DND-41 (cell line): ENCODE data around the gene SLC12A7.

ENCODE experiments used
- ATAC-seq: fragments of 200-7000 bp; cut with Tn5 transposase; 3 replicates; pipeline ENCODE4 v1.9.1; 2021; ENCODE audit warnings: low read depth; ENCODE audit not compliant: insufficient read depth
- DNase-seq: peaks from one replicate; pipeline ENCODE4 v3.0.0-alpha.2; 2020
- H2AFZ ChIP-seq: 2 replicates; pipeline ENCODE4 v1.6.0; 2012; ENCODE audit warnings: low read depth, low read length
- H3K27ac ChIP-seq: 2 replicates; pipeline ENCODE4 v1.5.1; 2012; ENCODE audit warnings: low read length, inconsistent platforms
- H3K27me3 ChIP-seq: fragments of 200-600 bp; sonication (generic); 2 replicates; pipeline ENCODE4 v1.6.0; 2012; ENCODE audit warnings: low read length, mild to moderate bottlenecking, inconsistent platforms; ENCODE audit not compliant: insufficient read depth, poor library complexity
- H3K36me3 ChIP-seq: 2 replicates; pipeline ENCODE4 v1.5.1; 2012; ENCODE audit warnings: low read length, inconsistent platforms; ENCODE audit not compliant: insufficient read depth
- H3K4me1 ChIP-seq: 2 replicates; pipeline ENCODE4 v1.5.1; 2012; ENCODE audit warnings: mild to moderate bottlenecking, low read length; ENCODE audit not compliant: insufficient read depth
- H3K4me2 ChIP-seq: 2 replicates; pipeline ENCODE4 v1.6.0; 2012; ENCODE audit warnings: mild to moderate bottlenecking, moderate library complexity, low read length, inconsistent platforms; ENCODE audit not compliant: insufficient read depth
- H3K4me3 ChIP-seq, 2 experiments: fragments of 200-600 bp in 1 of 2; shearing (Covaris generic) in 1 of 2; 2 replicates each; pipeline ENCODE4 v1.5.1; 2012 to 2016; ENCODE audit warnings: inconsistent platforms in 2 of 2, low read length in 2 of 2, mild to moderate bottlenecking in 2 of 2, low read depth in 1 of 2, moderate library complexity in 1 of 2
- H3K79me2 ChIP-seq: 2 replicates; pipeline ENCODE4 v1.6.0; 2012; ENCODE audit warnings: low read length, inconsistent platforms; ENCODE audit not compliant: insufficient read depth
- H3K9ac ChIP-seq: 2 replicates; pipeline ENCODE4 v1.6.0; 2012; ENCODE audit warnings: low read depth, mild to moderate bottlenecking, inconsistent platforms, low read length, moderate library complexity
- H3K9me3 ChIP-seq: 2 replicates; pipeline ENCODE4 v1.5.1; 2012; ENCODE audit warnings: low read length, moderate library complexity, mild to moderate bottlenecking, inconsistent platforms; ENCODE audit not compliant: insufficient read depth, severe bottlenecking
- H4K20me1 ChIP-seq: 2 replicates; pipeline ENCODE4 v1.6.0; 2012; ENCODE audit warnings: low read length; ENCODE audit not compliant: insufficient read depth
- CTCF ChIP-seq: IDR thresholded peaks from 2 replicates; pipeline ENCODE4 v1.5.1; 2012; ENCODE audit warnings: borderline replicate concordance, low read length, moderate library complexity, mild to moderate bottlenecking; ENCODE audit not compliant: poor library complexity, severe bottlenecking; ENCODE audit errors: extremely low read depth
- EZH2 ChIP-seq: IDR thresholded peaks from 3 replicates; pipeline ENCODE4 v1.6.1; 2012; ENCODE audit warnings: borderline replicate concordance, low read depth, mild to moderate bottlenecking, moderate library complexity, low read length, inconsistent platforms; ENCODE audit not compliant: severe bottlenecking

SLC12A7 gene

GRCh38 chr5:1058083-1058945, 53.5 kb downstream of the SLC12A7 start:
- Histone ChIP-seq H3K36me3 (no peaks in the 10 kb centered on the region), H3K9me3 (no peaks in the 10 kb centered on the region), H3K27ac (no peak overlapping the region)

GRCh38 chr5:1057485-1058082, 54.3 kb downstream of the SLC12A7 start:
- H3K4me2 ChIP-seq = no peak overlapping the region
- H3K4me3 ChIP-seq = no peak overlapping the region
- no peaks in the 10 kb centered on the region for H3K4me1 ChIP-seq
- TF ChIP-seq EZH2 (no peak), CTCF (no peak)
- H3K9ac ChIP-seq = no peak overlapping the region
- H4K20me1 ChIP-seq = peaks cover 4% of the 10 kb centered on the region
- no peak overlapping the region for H3K27ac ChIP-seq
- H3K27me3 ChIP-seq = no peaks in the 10 kb centered on the region
- H3K9me3 ChIP-seq = no peaks in the 10 kb centered on the region
- no peaks in the 10 kb centered on the region for H3K79me2 ChIP-seq
- H3K36me3 ChIP-seq = no peaks in the 10 kb centered on the region
- no peak for DNase-seq
- no peak for ATAC-seq
- H2AFZ ChIP-seq = no peak overlapping the region

More at GRCh38 chr5:1058083-1058945, 53.5 kb downstream of the SLC12A7 start:
- DNase-seq (no peak), ATAC-seq (no peak)
- peaks cover under 1% of the 10 kb centered on the region; the same call in 1 of the 2 replicates for H4K20me1 ChIP-seq
- H3K9ac ChIP-seq = no peak overlapping the region
- H2AFZ ChIP-seq = no peak overlapping the region
- no peak overlapping the region for H3K4me2 ChIP-seq
- TF ChIP-seq EZH2 = no peak
- no peak for TF ChIP-seq CTCF
- no peak overlapping the region for H3K4me3 ChIP-seq
- H3K27me3 ChIP-seq = no peaks in the 10 kb centered on the region
- H3K4me1 ChIP-seq = no peaks in the 10 kb centered on the region
- no peaks in the 10 kb centered on the region for H3K79me2 ChIP-seq

GRCh38 chr5:1056611-1057484, 55.0 kb downstream of the SLC12A7 start:
- Histone ChIP-seq H3K27me3 (no peaks in the 10 kb centered on the region), H3K4me2 (no peak overlapping the region), H3K4me1 (no peaks in the 10 kb centered on the region), H2AFZ (no peak overlapping the region), H3K36me3 (no peaks in the 10 kb centered on the region), H3K9ac (no peak overlapping the region), H4K20me1 (peaks cover 4% of the 10 kb centered on the region), H3K27ac (no peak overlapping the region), H3K79me2 (no peaks in the 10 kb centered on the region), H3K4me3 (no peak overlapping the region), H3K9me3 (no peaks in the 10 kb centered on the region)
- TF ChIP-seq EZH2 (no peak), CTCF (no peak)
- no peak for DNase-seq
- ATAC-seq = no peak
